DOHH2 (cell line): ENCODE measurements around the gene HIVEP2.

Experiments
- H3F3A ChIP-seq: fragments of 200-600 bp; sonication (generic), shearing (Covaris generic); 2 replicates; pipeline ENCODE4 v1.6.0; 2016; ENCODE audit warnings: antibody characterized with exemption, mild to moderate bottlenecking; ENCODE audit not compliant: control insufficient read depth, insufficient read depth
- H3K27ac ChIP-seq: fragments of 200-600 bp; sonication (generic); 2 replicates; pipeline ENCODE4 v1.5.1; 2014; ENCODE audit warnings: low read depth, mild to moderate bottlenecking, low read length, moderate library complexity
- H3K27me3 ChIP-seq: fragments of 200-600 bp; sonication (generic); 2 replicates; pipeline ENCODE4 v1.6.1; 2014; ENCODE audit warnings: mild to moderate bottlenecking, low read length, mixed read lengths; ENCODE audit not compliant: control insufficient read depth
- H3K36me3 ChIP-seq: fragments of 200-600 bp; sonication (generic); 2 replicates; pipeline ENCODE4 v1.6.1; 2014; ENCODE audit warnings: mild to moderate bottlenecking, low read length, moderate library complexity, mixed read lengths; ENCODE audit not compliant: control insufficient read depth
- H3K4me1 ChIP-seq: fragments of 200-600 bp; sonication (generic); 2 replicates; pipeline ENCODE4 v1.6.1; 2014; ENCODE audit warnings: mild to moderate bottlenecking, low read length, mixed read lengths; ENCODE audit not compliant: control insufficient read depth
- H3K4me2 ChIP-seq: fragments of 200-600 bp; sonication (generic); 2 replicates; pipeline ENCODE4 v1.6.0; 2014; ENCODE audit warnings: mild to moderate bottlenecking, low read length, moderate library complexity
- H3K4me3 ChIP-seq: fragments of 200-600 bp; sonication (generic); 2 replicates; pipeline ENCODE4 v1.5.1; 2014; ENCODE audit warnings: mild to moderate bottlenecking, low read length, mixed read lengths
- H3K79me2 ChIP-seq: fragments of 200-600 bp; sonication (generic); 2 replicates; pipeline ENCODE4 v1.6.1; 2014; ENCODE audit warnings: mild to moderate bottlenecking, low read length, mixed read lengths; ENCODE audit not compliant: control insufficient read depth
- H3K9me2 ChIP-seq: fragments of 200-600 bp; sonication (generic); replicated peaks from 2 replicates; pipeline ENCODE4 v1.6.1; 2014; ENCODE audit warnings: mild to moderate bottlenecking, low read length, mixed read lengths; ENCODE audit not compliant: control insufficient read depth
- H3K9me3 ChIP-seq: fragments of 200-600 bp; sonication (generic); 2 replicates; pipeline ENCODE4 v1.6.1; 2014; ENCODE audit warnings: antibody characterized with exemption, low read length, mixed read lengths; ENCODE audit not compliant: control insufficient read depth, insufficient read depth
- H4K20me1 ChIP-seq: fragments of 200-600 bp; sonication (generic); 2 replicates; pipeline ENCODE4 v1.6.0; 2014; ENCODE audit warnings: low read depth, mild to moderate bottlenecking, antibody characterized with exemption, low read length, moderate library complexity; ENCODE audit not compliant: control insufficient read depth, insufficient read depth
- EZH2phosphoT487 ChIP-seq: fragments of 200-600 bp; sonication (generic); IDR thresholded peaks from 2 replicates; pipeline ENCODE4 v1.6.1; 2017; ENCODE audit warnings: borderline replicate concordance, mild to moderate bottlenecking, antibody characterized with exemption, low read length, moderate library complexity, mixed read lengths
- TF ChIP-seq, protein P1 (sequence below): fragments of 200-600 bp; sonication (generic); IDR thresholded peaks from one replicate; pipeline ENCODE4 v1.5.1; 2014; ENCODE audit warnings: antibody characterized with exemption, mild to moderate bottlenecking, low read depth, low read length; ENCODE audit not compliant: poor library complexity, severe bottlenecking

The HIVEP2 gene

DNA sequence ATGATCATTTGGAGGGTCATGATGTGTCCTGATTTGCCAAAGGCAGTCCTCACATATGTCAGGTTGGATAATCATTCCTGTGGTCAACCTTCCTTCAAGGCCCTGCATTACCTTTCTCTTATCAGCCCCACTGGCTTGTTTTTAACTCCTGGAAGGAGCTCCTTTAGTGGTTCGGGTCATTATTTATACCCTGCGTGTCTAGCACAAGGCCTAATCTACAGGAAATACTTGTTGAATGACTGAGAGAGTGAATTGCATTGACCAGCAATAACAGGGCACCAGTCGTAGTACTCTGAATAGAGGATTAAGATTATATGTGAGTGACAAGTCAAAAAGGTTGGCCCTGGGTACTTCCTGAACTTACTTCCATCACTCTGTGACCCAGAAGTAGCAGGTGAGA, 4.5 kb downstream of the HIVEP2 start:
- H3K27me3 ChIP-seq: no peaks in the 10 kb centered on the region
- peaks cover 2% of the 10 kb centered on the region; the same call in 1 of the 2 replicates for H3K9me3 ChIP-seq
- no peaks in the 10 kb centered on the region for H4K20me1 ChIP-seq
- peaks cover 88% of the 10 kb centered on the region for H3K79me2 ChIP-seq
- H3K36me3 ChIP-seq: peaks cover 15% of the 10 kb centered on the region
- peaks cover 18% of the 10 kb centered on the region for H3F3A ChIP-seq
- no peak overlapping the region for H3K27ac ChIP-seq
- H3K4me1 ChIP-seq: peaks cover 73% of the 10 kb centered on the region
- no peak overlapping the region for H3K4me2 ChIP-seq
- H3K4me3 ChIP-seq: no peak overlapping the region
- TF ChIP-seq, protein P1, sequence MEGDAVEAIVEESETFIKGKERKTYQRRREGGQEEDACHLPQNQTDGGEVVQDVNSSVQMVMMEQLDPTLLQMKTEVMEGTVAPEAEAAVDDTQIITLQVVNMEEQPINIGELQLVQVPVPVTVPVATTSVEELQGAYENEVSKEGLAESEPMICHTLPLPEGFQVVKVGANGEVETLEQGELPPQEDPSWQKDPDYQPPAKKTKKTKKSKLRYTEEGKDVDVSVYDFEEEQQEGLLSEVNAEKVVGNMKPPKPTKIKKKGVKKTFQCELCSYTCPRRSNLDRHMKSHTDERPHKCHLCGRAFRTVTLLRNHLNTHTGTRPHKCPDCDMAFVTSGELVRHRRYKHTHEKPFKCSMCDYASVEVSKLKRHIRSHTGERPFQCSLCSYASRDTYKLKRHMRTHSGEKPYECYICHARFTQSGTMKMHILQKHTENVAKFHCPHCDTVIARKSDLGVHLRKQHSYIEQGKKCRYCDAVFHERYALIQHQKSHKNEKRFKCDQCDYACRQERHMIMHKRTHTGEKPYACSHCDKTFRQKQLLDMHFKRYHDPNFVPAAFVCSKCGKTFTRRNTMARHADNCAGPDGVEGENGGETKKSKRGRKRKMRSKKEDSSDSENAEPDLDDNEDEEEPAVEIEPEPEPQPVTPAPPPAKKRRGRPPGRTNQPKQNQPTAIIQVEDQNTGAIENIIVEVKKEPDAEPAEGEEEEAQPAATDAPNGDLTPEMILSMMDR: no peak
- TF ChIP-seq EZH2phosphoT487: no peak
- no peaks in the 10 kb centered on the region for H3K9me2 ChIP-seq

DNA sequence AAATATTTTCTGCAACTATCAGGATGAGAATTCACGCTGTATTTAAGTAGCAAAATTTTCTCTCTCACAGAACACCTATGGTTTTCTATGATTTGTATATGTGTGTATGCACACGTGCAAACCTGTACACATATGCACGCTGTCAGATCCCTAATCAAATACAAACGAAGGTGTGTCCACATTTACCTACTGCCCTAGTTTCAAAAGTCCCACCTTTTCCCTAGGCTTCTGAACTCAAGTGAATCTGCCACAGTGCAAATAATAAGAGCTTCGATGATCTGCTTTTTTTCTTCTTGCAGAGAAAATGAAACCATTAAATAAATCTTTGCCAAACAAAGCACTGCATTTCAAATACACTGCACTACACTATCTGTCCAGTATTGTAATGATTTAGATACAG, 6.5 kb downstream of the HIVEP2 start:
- Histone ChIP-seq H3K9me2 (no peaks in the 10 kb centered on the region), H3K27ac (no peak overlapping the region), H3K27me3 (no peaks in the 10 kb centered on the region), H3K4me1 (peaks cover 88% of the 10 kb centered on the region), H3K9me3 (peaks cover 2% of the 10 kb centered on the region; the same call in 1 of the 2 replicates), H3K4me3 (no peak overlapping the region), H4K20me1 (no peaks in the 10 kb centered on the region), H3K79me2 (peaks cover 98% of the 10 kb centered on the region), H3K4me2 (no peak overlapping the region), H3F3A (peaks cover 13% of the 10 kb centered on the region), H3K36me3 (peaks cover 12% of the 10 kb centered on the region)
- TF ChIP-seq, protein P1: no peak
- no peak for TF ChIP-seq EZH2phosphoT487

DNA sequence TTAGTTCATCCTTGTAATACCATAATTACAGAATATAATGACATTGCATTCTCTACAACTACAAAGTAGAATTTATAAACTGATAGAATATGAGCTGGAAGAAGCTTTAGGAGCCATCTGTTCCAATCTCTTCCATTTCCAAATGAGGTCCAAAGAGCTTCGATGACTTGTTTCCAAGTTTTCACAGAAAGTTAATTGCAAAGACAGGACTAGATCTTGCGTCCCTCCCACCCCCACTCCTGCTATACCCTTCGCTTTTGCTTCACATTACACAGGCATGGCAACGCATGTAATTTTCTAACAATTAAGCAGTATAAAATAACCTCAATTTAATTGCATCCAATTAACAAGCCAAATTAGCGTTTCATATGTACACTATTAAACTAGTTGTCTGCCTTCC, 7.0 kb downstream of the HIVEP2 start:
- H3K79me2 ChIP-seq: peaks cover 98% of the 10 kb centered on the region
- no peak overlapping the region for H3K4me3 ChIP-seq
- H3K9me3 ChIP-seq: peaks cover 2% of the 10 kb centered on the region; the same call in 1 of the 2 replicates
- no peaks in the 10 kb centered on the region for H4K20me1 ChIP-seq
- H3K4me1 ChIP-seq: peaks cover 88% of the 10 kb centered on the region
- H3K9me2 ChIP-seq: no peaks in the 10 kb centered on the region
- H3F3A ChIP-seq: peaks cover 8% of the 10 kb centered on the region
- TF ChIP-seq EZH2phosphoT487: no peak
- TF ChIP-seq, protein P1: no peak
- H3K27me3 ChIP-seq: no peaks in the 10 kb centered on the region
- H3K27ac ChIP-seq: no peak overlapping the region
- H3K4me2 ChIP-seq: no peak overlapping the region
- peaks cover 12% of the 10 kb centered on the region for H3K36me3 ChIP-seq
